Calu3 (cell line): ENCODE data around the gene ATP5F1D. TPM values are rescaled to one million over a fixed set of nuclear protein-coding genes. Genes with fewer than 3 reads are reported as not detected.

Experiments
- BruUV-seq: library from RNA; stranded (reverse); fragments of 400-500 nt; replicated peaks from 2 replicates; lab custom pipeline; 2021; lab: Mats Ljungman, UMichigan
- CTCF ChIA-PET: fragments of 300-600 bp; sonication (Branson Sonifier 250); formaldehyde crosslinking; loops from one replicate; lab custom pipeline; 2022; ENCODE audit warnings: antibody characterized with exemption; lab: Charles Lee
- DNase-seq: peaks from one replicate; pipeline ENCODE4 v3.0.0; 2022
- H3K27ac Mint-ChIP-seq: one replicate; pipeline ENCODE4 v1.8.0; 2022; ENCODE audit warnings: mixed read lengths; ENCODE audit not compliant: unreplicated experiment
- H3K27me3 Mint-ChIP-seq: one replicate; pipeline ENCODE4 v1.8.0; 2022; ENCODE audit warnings: mixed read lengths; ENCODE audit not compliant: unreplicated experiment
- H3K36me3 Mint-ChIP-seq: one replicate; pipeline ENCODE4 v1.8.0; 2022; ENCODE audit warnings: mild to moderate bottlenecking, moderate library complexity, mixed read lengths; ENCODE audit not compliant: insufficient read depth, unreplicated experiment
- H3K4me1 Mint-ChIP-seq: one replicate; pipeline ENCODE4 v1.8.0; 2022; ENCODE audit warnings: mild to moderate bottlenecking, low read depth, mixed read lengths; ENCODE audit not compliant: unreplicated experiment
- H3K4me3 Mint-ChIP-seq: one replicate; pipeline ENCODE4 v1.8.0; 2022; ENCODE audit warnings: mild to moderate bottlenecking, low read depth, moderate library complexity, mixed read lengths; ENCODE audit not compliant: unreplicated experiment
- H3K9me3 Mint-ChIP-seq: one replicate; pipeline ENCODE4 v1.8.0; 2022; ENCODE audit warnings: low read depth, mixed read lengths; ENCODE audit not compliant: unreplicated experiment
- intact Hi-C: fragments of 100-400 bp; cut with micrococcal nuclease; formaldehyde crosslinking; loops from one replicate; pipeline ENCODE4 v1.10.0; 2022; ENCODE audit not compliant: unreplicated experiment
- total RNA-seq: library from RNA; stranded (reverse); gene quantifications from 2 replicates; pipeline ENCODE4 v1.2.3, GENCODE V29; 2022
- TF ChIP-seq, protein P1 (sequence below): fragments of 200-600 bp; IDR thresholded peaks from one replicate; pipeline ENCODE4 v1.8.0; 2022; ENCODE audit warnings: antibody characterized with exemption; ENCODE audit not compliant: unreplicated experiment

The ATP5F1D gene
- total RNA-seq, 1 experiment from 2014 or later, result 91.8 TPM

DNA sequence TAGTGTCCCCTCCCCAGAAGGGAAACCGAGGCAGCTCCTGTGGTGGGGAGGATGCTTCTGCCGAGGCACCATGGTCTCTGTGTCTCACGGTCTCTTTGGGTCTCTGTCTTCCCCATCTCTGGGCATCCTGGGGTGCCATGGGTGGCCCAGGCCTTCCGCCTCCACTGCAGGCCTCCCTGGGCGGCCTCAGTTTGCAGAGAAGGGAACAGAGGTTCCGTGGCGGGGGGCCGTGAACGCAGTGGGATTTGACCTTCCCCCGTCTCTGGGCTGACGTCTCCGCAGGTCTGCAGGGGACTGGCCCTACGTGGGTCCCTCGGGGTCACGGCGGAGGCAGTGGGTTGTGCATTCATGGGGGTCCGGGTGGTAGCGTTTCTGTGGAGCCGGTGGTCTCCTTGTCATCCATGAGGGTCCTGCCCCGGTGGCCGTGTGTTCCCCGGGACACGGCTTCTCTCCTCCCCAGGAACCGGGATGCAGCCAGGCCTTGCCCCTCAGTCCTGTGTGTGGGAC, 48.7 kb downstream of the ATP5F1D start:
- intact Hi-C loops, result no loop called here
- no peak overlapping the region for H3K27ac Mint-ChIP-seq
- CTCF ChIA-PET, result no interaction called here

DNA sequence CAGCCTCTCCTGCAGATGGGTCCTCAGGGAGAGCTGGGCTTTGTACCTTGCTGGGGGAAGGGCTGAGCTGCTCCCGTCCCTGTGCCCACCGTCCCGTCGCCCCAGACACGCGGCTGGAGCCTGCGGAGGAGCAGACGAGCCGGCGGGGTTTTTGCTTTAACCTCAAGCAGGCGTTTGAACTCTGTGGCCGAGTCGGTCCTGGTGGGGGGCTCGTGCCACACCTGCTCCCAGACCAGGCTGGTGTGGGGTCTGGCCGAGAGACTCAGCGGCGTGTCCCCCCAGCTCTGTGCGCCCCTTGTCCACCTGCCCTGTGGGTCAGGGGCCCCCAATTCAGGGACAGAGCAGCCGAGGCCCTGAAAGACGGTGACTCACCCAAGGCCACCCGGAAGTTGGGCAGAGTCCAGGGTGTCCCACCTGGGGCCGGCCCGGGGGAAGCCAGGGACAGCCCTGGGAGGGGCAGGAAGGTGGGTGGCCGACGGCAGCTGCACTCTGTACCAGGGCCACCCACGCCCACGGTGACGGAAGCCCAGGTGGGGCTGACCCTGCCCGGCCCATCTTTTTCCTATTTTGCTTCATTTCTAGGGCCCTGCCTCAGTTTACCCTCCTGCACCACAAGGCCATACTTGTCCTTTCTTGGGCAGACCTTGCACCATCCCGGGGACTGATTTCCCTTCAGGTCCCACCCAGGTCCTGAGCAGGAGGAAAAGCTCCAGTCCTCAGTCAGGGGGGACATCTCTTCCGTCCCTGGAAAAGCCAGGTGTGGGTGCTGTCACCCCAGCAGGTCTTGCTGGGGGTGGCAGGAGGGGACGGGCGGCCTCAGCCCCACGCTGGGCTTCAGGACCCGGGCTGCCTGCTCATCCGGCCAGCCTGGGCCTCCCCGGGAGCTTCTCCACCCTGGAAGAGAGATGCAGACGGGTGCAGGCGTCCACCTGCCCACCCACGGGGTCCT, 49.4 kb downstream of the ATP5F1D start:
- peaks cover 27% of the 10 kb centered on the region for H3K27me3 Mint-ChIP-seq
- peak; percentile 45 for DNase-seq
- intact Hi-C loops, result no loop called here
- no TSS peak for BruUV-seq
- CTCF ChIA-PET, result interaction anchor here (0.6 kb wide), 1 partner anchor 16 kb away, joined by 9 read pairs; the partner anchor contains the start of gene FAM174C
- peaks cover 8% of the 10 kb centered on the region for H3K4me1 Mint-ChIP-seq
- no peaks in the 10 kb centered on the region for H3K9me3 Mint-ChIP-seq
- no peak overlapping the region for H3K27ac Mint-ChIP-seq
- peaks cover 11% of the 10 kb centered on the region for H3K36me3 Mint-ChIP-seq
- TF ChIP-seq, protein P1, sequence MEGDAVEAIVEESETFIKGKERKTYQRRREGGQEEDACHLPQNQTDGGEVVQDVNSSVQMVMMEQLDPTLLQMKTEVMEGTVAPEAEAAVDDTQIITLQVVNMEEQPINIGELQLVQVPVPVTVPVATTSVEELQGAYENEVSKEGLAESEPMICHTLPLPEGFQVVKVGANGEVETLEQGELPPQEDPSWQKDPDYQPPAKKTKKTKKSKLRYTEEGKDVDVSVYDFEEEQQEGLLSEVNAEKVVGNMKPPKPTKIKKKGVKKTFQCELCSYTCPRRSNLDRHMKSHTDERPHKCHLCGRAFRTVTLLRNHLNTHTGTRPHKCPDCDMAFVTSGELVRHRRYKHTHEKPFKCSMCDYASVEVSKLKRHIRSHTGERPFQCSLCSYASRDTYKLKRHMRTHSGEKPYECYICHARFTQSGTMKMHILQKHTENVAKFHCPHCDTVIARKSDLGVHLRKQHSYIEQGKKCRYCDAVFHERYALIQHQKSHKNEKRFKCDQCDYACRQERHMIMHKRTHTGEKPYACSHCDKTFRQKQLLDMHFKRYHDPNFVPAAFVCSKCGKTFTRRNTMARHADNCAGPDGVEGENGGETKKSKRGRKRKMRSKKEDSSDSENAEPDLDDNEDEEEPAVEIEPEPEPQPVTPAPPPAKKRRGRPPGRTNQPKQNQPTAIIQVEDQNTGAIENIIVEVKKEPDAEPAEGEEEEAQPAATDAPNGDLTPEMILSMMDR, result no peak
- no peak overlapping the region for H3K4me3 Mint-ChIP-seq

More for the DNA sequence above, 48.7 kb downstream of the ATP5F1D start:
- TF ChIP-seq, protein P1, result no peak
- no peak overlapping the region for H3K4me3 Mint-ChIP-seq
- no peaks in the 10 kb centered on the region for H3K9me3 Mint-ChIP-seq
- peaks cover 8% of the 10 kb centered on the region for H3K4me1 Mint-ChIP-seq
- H3K36me3 Mint-ChIP-seq, result peaks cover 11% of the 10 kb centered on the region
- DNase-seq, result no peak
- peaks cover 30% of the 10 kb centered on the region for H3K27me3 Mint-ChIP-seq
- no TSS peak for BruUV-seq

DNA sequence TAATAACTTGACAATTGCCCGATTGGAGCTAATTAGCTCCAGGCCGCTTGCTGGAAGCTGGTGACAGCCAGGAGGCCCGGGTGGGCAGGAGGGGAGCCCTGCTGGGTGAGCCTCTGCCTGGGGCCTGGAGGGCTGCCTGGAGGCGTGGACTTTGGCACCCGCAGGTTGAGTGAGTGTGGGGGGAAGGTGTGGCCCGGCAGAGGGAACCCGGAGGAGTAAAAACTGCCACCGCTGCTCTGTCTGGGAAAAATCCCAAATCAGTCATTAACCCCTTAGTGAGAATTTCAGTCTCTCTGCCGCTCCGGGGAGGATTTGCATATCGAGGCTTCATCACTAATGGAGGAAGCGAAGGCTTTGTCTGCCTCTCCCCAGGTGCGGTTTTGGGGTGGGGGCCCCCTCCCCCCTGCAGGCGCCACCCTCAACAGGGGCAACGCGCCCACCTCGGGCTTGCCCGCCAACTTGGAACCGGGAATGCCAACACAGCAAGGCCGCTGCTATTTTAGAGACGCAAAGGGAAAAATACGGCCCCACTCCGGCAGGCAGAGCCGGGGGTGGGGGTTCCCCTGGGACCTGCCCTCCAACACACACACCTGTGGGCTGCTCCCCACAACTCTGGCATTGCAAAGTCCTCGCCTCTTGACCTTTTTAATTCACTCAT, 50.3 kb downstream of the ATP5F1D start:
- Mint-ChIP-seq H3K4me3 (no peak overlapping the region), H3K36me3 (peaks cover 5% of the 10 kb centered on the region), H3K9me3 (no peaks in the 10 kb centered on the region), H3K27me3 (peaks cover 18% of the 10 kb centered on the region), H3K27ac (no peak overlapping the region), H3K4me1 (peaks cover 8% of the 10 kb centered on the region)
- TF ChIP-seq, protein P1, result no peak
- no TSS peak for BruUV-seq
- CTCF ChIA-PET, result interaction anchor here (0.6 kb wide), 1 partner anchor 17 kb away, joined by 9 read pairs; the partner anchor contains the start of gene FAM174C
- DNase-seq, result no peak
- intact Hi-C loops, result no loop called here

DNA sequence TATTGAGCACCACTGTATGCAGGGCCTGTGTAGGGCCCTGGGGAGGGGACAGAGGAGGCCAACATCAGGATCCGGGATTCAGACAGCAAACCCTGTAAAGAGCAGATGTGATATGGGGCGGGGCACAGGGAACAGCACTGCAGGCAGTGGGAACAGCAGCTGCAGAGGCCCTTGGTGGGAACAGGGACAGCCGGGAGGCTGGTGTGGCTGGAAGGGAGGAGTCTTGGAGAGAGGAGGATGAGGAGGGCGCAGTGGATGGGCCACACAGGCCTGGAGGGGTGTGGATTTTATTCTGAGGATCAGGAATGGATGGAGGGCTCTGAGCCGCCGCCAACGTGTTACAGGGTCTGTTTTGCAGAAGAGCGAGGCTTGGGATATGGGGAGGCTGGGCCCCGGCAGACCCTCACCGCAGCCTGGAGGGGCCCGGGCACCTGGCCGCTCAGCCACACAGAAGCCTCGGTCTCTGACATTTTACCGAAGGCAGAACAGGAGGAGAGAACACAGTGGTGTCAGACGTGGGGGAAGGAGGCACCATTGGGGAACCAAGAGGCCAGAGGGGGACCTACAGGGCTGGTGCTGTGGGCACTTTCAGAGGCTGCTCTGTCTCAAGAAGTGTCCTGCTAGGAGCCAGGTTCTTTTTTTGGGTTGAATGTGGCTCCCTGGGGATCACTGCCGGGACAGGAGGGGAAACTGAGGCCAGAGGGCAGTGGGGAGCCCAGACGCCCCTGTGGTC, 51.0 kb downstream of the ATP5F1D start:
- DNase-seq, result no peak
- H3K27me3 Mint-ChIP-seq, result peaks cover 14% of the 10 kb centered on the region
- no peak overlapping the region for H3K27ac Mint-ChIP-seq
- H3K9me3 Mint-ChIP-seq, result no peaks in the 10 kb centered on the region
- no TSS peak for BruUV-seq
- intact Hi-C loops, result no loop called here
- TF ChIP-seq, protein P1, result no peak
- peaks cover 5% of the 10 kb centered on the region for H3K36me3 Mint-ChIP-seq
- CTCF ChIA-PET, result no interaction called here
- no peak overlapping the region for H3K4me3 Mint-ChIP-seq
- peaks cover 8% of the 10 kb centered on the region for H3K4me1 Mint-ChIP-seq
